H1 (cell line): ENCODE measurements around the gene TTK. TPM values are rescaled to one million over a fixed set of nuclear protein-coding genes. Genes with fewer than 3 reads are reported as not detected.

Source experiments
- BACH1 ChIP-seq: IDR thresholded peaks from 2 replicates; pipeline ENCODE4 v1.6.1; 2012; ENCODE audit warnings: low read length, improper control_type of control experiment
- CEBPB ChIP-seq: IDR thresholded peaks from 2 replicates; pipeline ENCODE4 v1.6.1; 2012; ENCODE audit warnings: low read depth, low read length
- SP4 ChIP-seq: IDR thresholded peaks from 2 replicates; pipeline ENCODE4 v1.6.1; 2012; ENCODE audit warnings: low read length, inconsistent platforms
- polyA plus RNA-seq, 7 experiments: library from polyadenylated mRNA; depleted of rRNA in 3 of 7; stranded (reverse) in 5 of 7; unstranded in 2 of 7; fragments of >200 nt in 5 of 7; fragments of 200-250 nt in 2 of 7; gene quantifications; 1 replicate in 5 of 7; 2 replicates in 1 of 7; 4 replicates in 1 of 7; pipeline versions ENCODE4 v1.2.1 to v1.2.3, GENCODE V29; 2011 to 2013; ENCODE audit warnings: missing spikeins in 2 of 7, mixed read lengths in 2 of 7
- total RNA-seq: library from RNA; stranded (reverse); fragmentation: NEBNext Ultra II Directional; extraction: Animal tissue kit (Norgen Biotek cat#: 25700); gene quantifications from 2 replicates; pipeline ENCODE4 v1.2.1, GENCODE V29; 2021
- TF ChIP-seq, protein P1 (sequence below): fragments of 300-600 bp; sonication (generic); IDR thresholded peaks from 2 replicates; pipeline ENCODE4 v1.7.1; 2012; ENCODE audit warnings: low read length, moderate library complexity, mild to moderate bottlenecking, inconsistent platforms; ENCODE audit not compliant: insufficient replicate concordance

Gene TTK
- total and polyA plus RNA-seq, 2 of the 8 experiments (the other 6 are each of a cell fraction or from before 2014, with no cell fraction given): 11.9 to 63.2 TPM

DNA sequence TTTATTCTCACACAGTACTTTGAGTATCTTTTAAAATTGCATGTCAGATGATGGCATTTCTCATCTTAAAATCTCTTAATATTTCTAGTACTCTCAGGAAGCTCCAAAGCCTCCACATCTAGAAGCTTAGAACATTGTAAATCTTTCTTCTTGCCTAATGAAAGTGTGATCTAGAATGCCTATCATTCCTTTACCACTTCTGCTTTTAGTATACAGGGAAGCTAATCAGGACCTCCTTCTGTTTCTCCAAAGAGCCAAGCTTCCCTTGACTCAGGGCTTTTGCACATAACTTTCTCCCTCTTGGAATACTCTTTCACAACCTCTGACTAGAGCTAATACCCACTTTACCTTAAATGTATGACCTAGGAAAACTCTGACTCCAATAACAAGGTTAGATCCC lies 49.6 kb upstream of the TTK start (continued):
- TF ChIP-seq, protein P1, sequence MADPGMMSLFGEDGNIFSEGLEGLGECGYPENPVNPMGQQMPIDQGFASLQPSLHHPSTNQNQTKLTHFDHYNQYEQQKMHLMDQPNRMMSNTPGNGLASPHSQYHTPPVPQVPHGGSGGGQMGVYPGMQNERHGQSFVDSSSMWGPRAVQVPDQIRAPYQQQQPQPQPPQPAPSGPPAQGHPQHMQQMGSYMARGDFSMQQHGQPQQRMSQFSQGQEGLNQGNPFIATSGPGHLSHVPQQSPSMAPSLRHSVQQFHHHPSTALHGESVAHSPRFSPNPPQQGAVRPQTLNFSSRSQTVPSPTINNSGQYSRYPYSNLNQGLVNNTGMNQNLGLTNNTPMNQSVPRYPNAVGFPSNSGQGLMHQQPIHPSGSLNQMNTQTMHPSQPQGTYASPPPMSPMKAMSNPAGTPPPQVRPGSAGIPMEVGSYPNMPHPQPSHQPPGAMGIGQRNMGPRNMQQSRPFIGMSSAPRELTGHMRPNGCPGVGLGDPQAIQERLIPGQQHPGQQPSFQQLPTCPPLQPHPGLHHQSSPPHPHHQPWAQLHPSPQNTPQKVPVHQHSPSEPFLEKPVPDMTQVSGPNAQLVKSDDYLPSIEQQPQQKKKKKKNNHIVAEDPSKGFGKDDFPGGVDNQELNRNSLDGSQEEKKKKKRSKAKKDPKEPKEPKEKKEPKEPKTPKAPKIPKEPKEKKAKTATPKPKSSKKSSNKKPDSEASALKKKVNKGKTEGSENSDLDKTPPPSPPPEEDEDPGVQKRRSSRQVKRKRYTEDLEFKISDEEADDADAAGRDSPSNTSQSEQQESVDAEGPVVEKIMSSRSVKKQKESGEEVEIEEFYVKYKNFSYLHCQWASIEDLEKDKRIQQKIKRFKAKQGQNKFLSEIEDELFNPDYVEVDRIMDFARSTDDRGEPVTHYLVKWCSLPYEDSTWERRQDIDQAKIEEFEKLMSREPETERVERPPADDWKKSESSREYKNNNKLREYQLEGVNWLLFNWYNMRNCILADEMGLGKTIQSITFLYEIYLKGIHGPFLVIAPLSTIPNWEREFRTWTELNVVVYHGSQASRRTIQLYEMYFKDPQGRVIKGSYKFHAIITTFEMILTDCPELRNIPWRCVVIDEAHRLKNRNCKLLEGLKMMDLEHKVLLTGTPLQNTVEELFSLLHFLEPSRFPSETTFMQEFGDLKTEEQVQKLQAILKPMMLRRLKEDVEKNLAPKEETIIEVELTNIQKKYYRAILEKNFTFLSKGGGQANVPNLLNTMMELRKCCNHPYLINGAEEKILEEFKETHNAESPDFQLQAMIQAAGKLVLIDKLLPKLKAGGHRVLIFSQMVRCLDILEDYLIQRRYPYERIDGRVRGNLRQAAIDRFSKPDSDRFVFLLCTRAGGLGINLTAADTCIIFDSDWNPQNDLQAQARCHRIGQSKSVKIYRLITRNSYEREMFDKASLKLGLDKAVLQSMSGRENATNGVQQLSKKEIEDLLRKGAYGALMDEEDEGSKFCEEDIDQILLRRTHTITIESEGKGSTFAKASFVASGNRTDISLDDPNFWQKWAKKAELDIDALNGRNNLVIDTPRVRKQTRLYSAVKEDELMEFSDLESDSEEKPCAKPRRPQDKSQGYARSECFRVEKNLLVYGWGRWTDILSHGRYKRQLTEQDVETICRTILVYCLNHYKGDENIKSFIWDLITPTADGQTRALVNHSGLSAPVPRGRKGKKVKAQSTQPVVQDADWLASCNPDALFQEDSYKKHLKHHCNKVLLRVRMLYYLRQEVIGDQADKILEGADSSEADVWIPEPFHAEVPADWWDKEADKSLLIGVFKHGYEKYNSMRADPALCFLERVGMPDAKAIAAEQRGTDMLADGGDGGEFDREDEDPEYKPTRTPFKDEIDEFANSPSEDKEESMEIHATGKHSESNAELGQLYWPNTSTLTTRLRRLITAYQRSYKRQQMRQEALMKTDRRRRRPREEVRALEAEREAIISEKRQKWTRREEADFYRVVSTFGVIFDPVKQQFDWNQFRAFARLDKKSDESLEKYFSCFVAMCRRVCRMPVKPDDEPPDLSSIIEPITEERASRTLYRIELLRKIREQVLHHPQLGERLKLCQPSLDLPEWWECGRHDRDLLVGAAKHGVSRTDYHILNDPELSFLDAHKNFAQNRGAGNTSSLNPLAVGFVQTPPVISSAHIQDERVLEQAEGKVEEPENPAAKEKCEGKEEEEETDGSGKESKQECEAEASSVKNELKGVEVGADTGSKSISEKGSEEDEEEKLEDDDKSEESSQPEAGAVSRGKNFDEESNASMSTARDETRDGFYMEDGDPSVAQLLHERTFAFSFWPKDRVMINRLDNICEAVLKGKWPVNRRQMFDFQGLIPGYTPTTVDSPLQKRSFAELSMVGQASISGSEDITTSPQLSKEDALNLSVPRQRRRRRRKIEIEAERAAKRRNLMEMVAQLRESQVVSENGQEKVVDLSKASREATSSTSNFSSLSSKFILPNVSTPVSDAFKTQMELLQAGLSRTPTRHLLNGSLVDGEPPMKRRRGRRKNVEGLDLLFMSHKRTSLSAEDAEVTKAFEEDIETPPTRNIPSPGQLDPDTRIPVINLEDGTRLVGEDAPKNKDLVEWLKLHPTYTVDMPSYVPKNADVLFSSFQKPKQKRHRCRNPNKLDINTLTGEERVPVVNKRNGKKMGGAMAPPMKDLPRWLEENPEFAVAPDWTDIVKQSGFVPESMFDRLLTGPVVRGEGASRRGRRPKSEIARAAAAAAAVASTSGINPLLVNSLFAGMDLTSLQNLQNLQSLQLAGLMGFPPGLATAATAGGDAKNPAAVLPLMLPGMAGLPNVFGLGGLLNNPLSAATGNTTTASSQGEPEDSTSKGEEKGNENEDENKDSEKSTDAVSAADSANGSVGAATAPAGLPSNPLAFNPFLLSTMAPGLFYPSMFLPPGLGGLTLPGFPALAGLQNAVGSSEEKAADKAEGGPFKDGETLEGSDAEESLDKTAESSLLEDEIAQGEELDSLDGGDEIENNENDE: no peak
- TF ChIP-seq CEBPB (no peak), BACH1 (no peak), SP4 (no peak)
